ENCODE measurements around the gene PAFAH1B1.
"Not testable (repeated sequence)": the region's sequence is repeated elsewhere in the genome, so short reads cannot be mapped to it uniquely, and the experiment has no call there.

The PAFAH1B1 gene

GRCh38 chr17:2690165-2691068 lies 97.0 kb downstream of the PAFAH1B1 start:
- no peak for DNase-seq

GRCh38 chr17:2691069-2691871 lies 97.8 kb downstream of the PAFAH1B1 start:
- DNase-seq, result no peak

- DNase-seq, result no peak
These were observed 98.7 kb downstream of the PAFAH1B1 start for GRCh38 chr17:2691965-2692780.

GRCh38 chr17:2692781-2693135 lies 99.3 kb downstream of the PAFAH1B1 start:
- no peak for DNase-seq

GRCh38 chr17:2693561-2694380 lies 100.3 kb downstream of the PAFAH1B1 start:
- DNase-seq, result no peak

- no peak for DNase-seq
These were observed 101.2 kb downstream of the PAFAH1B1 start for GRCh38 chr17:2694381-2695242.

- no peak for DNase-seq
These were observed 101.9 kb downstream of the PAFAH1B1 start for GRCh38 chr17:2695243-2695960.

- no peak for DNase-seq
These were observed 102.7 kb downstream of the PAFAH1B1 start for GRCh38 chr17:2695961-2696760.

GRCh38 chr17:2697611-2698162 lies 104.2 kb downstream of the PAFAH1B1 start:
- no peak for DNase-seq

GRCh38 chr17:2699216-2699805 lies 105.9 kb downstream of the PAFAH1B1 start:
- DNase-seq, result not testable (repeated sequence)

GRCh38 chr17:2700030-2700490 lies 106.6 kb downstream of the PAFAH1B1 start:
- no peak for DNase-seq

- DNase-seq, result peak in 1 of 2 experiments; percentile 96
These were observed 107.2 kb downstream of the PAFAH1B1 start for GRCh38 chr17:2700491-2701141.

- no peak for DNase-seq
These were observed 107.9 kb downstream of the PAFAH1B1 start for GRCh38 chr17:2701161-2701995.

GRCh38 chr17:2701996-2702741 lies 108.7 kb downstream of the PAFAH1B1 start:
- no peak for DNase-seq

- no peak for DNase-seq
These were observed 109.7 kb downstream of the PAFAH1B1 start for GRCh38 chr17:2703181-2703580.

- DNase-seq, result no peak
These were observed 110.2 kb downstream of the PAFAH1B1 start for GRCh38 chr17:2703606-2704005.

All from SW 1271 (cell line).